Effector memory CD4-positive, alpha-beta T cell (primary cell): Measurements from ENCODE around the gene FBL.

ENCODE experiments used
- DNase-seq, 3 donors: peaks; one replicate each; pipeline ENCODE4 v3.0.0-alpha.2; 2020
- H3K27ac ChIP-seq: 2 replicates; pipeline ENCODE4 v1.7.0; 2013; ENCODE audit warnings: mild to moderate bottlenecking, low read length, moderate library complexity; ENCODE audit not compliant: insufficient read depth, poor library complexity, severe bottlenecking
- H3K27me3 ChIP-seq: replicated peaks from 2 replicates; pipeline ENCODE4 v1.7.0; 2013; ENCODE audit warnings: mild to moderate bottlenecking, low read length; ENCODE audit not compliant: insufficient read depth, control insufficient read depth, poor library complexity, severe bottlenecking
- H3K36me3 ChIP-seq: 2 replicates; pipeline ENCODE4 v1.7.0; 2013; ENCODE audit warnings: mild to moderate bottlenecking, low read length, moderate library complexity; ENCODE audit not compliant: control insufficient read depth, insufficient read depth
- H3K4me1 ChIP-seq: 2 replicates; pipeline ENCODE4 v1.7.0; 2013; ENCODE audit warnings: low read length, mild to moderate bottlenecking; ENCODE audit not compliant: control insufficient read depth, insufficient read depth, poor library complexity, severe bottlenecking
- H3K4me3 ChIP-seq: 2 replicates; pipeline ENCODE4 v1.7.0; 2013; ENCODE audit warnings: low read length, low read depth, mild to moderate bottlenecking; ENCODE audit not compliant: insufficient read depth, poor library complexity, severe bottlenecking
- H3K9me3 ChIP-seq: 2 replicates; pipeline ENCODE4 v1.7.0; 2013; ENCODE audit warnings: mild to moderate bottlenecking, low read length, moderate library complexity; ENCODE audit not compliant: control insufficient read depth

FBL gene

DNA sequence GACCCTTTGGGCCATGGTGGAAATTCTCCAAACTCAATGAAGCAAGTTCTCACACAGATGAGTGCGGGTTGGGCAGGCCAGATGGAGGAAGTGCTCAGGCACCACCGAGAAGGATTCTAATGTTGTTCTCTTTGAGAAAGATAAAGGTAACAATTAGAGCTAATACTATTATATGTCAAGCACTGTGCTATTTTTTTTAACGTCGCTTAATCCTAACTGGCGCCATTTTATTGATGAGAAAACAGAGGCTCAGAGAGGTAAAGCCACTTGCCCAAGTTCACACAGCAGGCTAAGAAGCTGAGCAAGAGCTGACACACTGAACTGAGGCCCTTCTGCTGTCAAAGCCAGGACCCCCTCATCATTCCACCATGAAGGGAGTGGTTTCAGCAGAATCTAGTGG is 1.0 kb downstream of the FBL start:
- Histone ChIP-seq H3K27me3 (no peaks in the 10 kb centered on the region), H3K27ac (peak overlapping the region; percentile 87), H3K4me3 (peak overlapping the region; percentile 59), H3K4me1 (peaks cover 28% of the 10 kb centered on the region), H3K36me3 (no peaks in the 10 kb centered on the region), H3K9me3 (no peaks in the 10 kb centered on the region)
- no peak for DNase-seq

DNA sequence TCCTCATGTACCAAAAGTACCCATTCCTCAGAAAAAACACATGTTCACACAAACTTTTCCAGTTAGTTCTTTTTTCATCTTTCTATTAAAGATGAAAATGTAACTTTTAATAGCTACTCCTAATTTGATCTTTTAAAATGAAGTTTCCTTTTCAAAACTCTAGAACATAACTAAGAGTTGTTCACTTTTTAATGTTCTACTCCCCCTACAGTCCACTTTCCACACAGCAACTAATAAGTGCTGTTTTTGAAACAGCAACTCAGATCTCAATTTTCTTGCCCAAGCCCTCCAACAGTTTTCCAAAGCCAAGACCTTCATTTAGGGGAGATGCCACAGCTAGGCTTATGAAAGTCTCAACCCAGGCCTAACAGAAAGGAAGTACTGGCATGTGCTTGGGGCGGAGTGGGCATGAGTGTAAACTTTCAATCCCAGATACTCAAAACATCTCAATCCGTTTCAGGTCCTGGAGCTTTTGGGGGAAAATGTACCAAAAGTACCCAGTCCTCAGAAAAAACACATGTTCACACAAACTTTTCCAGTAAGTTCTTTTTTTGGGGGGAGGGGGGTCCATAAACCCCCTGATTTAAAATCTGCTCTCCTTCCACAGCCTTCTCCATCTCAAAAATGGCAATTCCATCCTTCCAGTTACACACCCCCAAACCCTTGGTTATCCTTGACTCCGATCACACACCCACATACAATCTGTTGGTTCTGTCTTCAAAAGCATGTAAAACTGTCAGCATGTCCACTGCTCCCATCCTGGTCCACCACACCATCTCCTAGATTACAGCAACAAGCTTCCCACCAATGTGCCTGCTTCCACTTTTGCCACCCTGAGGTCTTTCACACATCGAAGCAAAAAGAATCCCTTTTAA is 2.0 kb downstream of the FBL start:
- no peaks in the 10 kb centered on the region for H3K9me3 ChIP-seq
- no peak overlapping the region for H3K4me3 ChIP-seq
- DNase-seq, result no peak
- peaks cover 28% of the 10 kb centered on the region for H3K4me1 ChIP-seq
- H3K36me3 ChIP-seq, result peaks cover 7% of the 10 kb centered on the region
- no peaks in the 10 kb centered on the region for H3K27me3 ChIP-seq
- H3K27ac ChIP-seq, result no peak overlapping the region

DNA sequence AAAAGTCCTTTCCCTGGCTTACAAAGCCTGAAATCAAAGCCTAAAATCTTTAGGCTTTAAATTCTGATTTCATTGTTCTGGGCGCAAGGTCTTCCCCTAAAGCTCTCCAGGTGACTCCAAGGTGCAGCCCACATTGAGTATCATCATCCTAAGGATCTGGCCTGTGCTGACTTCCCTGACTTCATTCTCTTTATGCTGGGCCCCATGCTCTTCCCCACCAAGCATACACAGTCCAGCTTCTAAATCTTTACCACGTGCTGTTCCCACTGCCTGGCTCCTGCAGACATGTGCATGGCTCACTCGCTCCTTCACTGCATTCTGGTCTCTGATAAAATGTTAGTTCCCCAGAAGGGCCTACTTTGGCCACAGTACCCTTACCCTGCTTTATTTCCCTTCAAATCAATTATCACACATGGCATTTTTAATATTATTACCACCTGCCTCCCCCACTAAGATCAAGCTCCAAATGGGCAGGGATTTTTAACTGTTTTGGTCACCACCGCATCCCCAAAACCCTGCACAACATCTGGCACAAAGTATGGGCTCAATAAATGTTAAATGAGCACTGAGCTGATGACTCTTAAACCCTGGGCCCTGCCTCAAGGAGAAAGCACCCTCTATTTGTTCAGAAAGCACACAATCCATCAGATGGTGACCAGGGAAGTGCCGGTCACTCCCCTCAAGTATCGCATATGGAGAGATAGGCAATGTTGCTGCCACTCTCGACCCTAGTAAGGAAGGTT is 3.3 kb downstream of the FBL start:
- Histone ChIP-seq H3K4me3 (no peak overlapping the region), H3K9me3 (no peaks in the 10 kb centered on the region), H3K36me3 (peaks cover 19% of the 10 kb centered on the region), H3K4me1 (peaks cover 28% of the 10 kb centered on the region), H3K27me3 (no peaks in the 10 kb centered on the region), H3K27ac (no peak overlapping the region)
- DNase-seq, result no peak

DNA sequence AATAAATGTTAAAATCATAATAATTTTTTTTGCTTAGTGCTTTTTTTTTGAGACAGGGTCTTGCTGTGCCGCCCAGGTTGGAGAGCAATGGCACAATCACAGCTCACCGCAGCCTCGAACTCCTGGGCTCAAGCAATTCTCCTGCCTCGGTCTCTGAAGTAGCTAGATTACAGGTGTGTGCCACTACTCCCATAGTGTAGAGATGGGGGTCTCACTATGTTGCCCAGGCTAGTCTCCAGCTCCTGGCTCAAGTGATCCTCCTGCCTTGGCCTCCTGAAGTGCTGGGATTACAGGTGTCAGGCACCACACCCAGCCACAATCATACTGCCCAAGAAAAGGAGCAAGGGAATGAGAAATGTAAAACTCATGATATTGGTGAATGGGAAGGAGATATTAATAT is 5.1 kb downstream of the FBL start:
- Histone ChIP-seq H3K4me1 (peaks cover 22% of the 10 kb centered on the region), H3K27me3 (no peaks in the 10 kb centered on the region), H3K36me3 (peaks cover 36% of the 10 kb centered on the region), H3K27ac (no peak overlapping the region), H3K9me3 (no peaks in the 10 kb centered on the region), H3K4me3 (no peak overlapping the region)
- DNase-seq, result no peak

DNA sequence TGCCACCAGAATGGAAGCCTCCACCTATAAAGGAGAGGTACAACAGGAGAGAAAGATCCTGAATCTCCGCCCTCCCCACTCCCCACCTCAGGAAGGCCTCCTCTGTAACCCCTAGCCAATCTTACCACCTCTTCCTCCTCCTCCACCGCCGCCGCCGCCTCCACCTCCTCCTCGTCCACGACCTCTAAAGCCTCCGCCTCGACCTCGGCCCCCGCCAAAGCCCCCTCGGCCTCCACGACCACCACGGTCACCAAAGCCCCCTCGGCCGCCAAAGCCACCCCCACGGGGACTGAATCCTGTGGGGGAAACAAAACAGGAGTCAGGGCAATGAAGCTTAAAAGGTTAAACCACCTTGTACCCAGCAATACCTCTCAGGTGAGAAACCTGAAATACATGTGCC is 5.7 kb downstream of the FBL start:
- Histone ChIP-seq H3K4me3 (no peak overlapping the region), H3K36me3 (peaks cover 37% of the 10 kb centered on the region), H3K9me3 (no peaks in the 10 kb centered on the region), H3K27ac (no peak overlapping the region), H3K27me3 (no peaks in the 10 kb centered on the region), H3K4me1 (peaks cover 18% of the 10 kb centered on the region)
- no peak for DNase-seq

DNA sequence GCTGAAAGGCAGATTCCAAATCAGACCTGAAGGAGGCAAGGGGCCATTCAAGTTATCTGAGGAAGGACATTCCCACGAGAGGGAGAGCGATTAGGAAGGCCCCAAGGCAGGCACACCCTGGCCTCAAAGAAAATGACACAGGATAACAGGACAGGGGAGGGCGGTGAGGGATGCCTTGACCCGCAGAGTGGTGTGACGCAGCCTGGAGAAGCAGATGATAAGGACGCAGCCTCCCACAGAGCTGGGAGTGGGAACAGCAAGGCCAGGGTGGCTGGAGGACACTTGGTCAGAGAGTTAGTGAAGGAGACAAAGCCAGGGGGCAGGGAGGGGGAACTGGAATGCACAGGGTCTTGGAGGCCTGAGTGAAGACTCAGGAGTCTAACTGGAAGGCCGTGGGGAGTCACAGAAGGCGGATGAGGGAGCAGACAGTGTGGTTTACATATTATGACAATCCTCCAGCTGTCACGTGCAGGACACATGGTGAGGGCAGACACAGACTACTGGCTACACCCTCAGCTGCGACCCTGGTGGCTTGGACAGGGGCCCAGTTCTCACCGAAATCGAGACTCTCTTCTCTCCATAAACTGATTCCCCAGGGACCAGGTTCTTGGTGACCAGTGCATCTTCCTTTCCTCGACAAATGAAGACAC is 6.4 kb downstream of the FBL start:
- Histone ChIP-seq H3K27ac (no peak overlapping the region), H3K27me3 (no peaks in the 10 kb centered on the region), H3K4me3 (no peak overlapping the region), H3K9me3 (no peaks in the 10 kb centered on the region), H3K36me3 (peaks cover 38% of the 10 kb centered on the region), H3K4me1 (peaks cover 11% of the 10 kb centered on the region)
- DNase-seq, result no peak

DNA sequence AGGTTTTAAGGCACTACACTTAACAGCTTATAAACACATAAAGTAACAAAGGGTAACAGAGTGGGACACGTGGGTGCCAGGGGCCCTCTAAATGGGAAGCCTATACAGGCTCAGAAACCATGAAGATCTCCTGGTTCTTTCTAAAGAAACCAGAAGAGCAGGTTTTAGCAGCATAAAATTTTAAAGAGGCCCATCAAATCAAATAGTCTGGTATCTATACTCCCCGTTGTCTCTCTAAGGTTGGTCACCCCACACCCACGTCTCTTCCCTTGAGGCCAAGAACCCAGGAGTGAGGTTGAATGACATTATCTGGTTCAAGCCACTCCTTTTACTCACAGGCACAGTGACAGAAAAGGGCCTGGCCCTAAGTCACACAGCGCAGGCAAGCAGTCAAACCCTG is 7.6 kb downstream of the FBL start:
- DNase-seq, result no peak
- Histone ChIP-seq H3K36me3 (peaks cover 44% of the 10 kb centered on the region), H3K4me1 (peaks cover 5% of the 10 kb centered on the region), H3K9me3 (no peaks in the 10 kb centered on the region), H3K27me3 (no peaks in the 10 kb centered on the region), H3K4me3 (no peak overlapping the region), H3K27ac (no peak overlapping the region)

DNA sequence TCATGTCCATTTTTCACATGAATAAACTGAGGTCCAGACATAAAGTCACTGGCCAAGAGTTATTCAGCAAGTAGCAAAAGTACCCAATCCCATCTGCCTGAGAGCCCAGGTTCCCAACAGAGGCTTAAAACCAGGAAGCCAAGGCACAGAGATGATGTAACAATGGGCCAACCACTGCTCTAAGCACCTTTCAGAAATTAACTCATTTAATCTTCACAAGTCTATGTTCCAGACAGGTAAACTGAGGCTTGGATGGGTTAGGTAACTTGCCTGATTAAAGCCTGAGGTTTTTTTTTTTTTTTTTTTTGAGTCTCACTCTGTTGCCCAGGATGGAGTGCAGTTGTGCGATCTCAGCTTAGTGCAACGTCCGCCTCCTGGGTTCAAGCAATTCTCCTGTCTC is 8.2 kb downstream of the FBL start:
- no peaks in the 10 kb centered on the region for H3K27me3 ChIP-seq
- peaks cover 10% of the 10 kb centered on the region for H3K4me1 ChIP-seq
- no peak overlapping the region for H3K27ac ChIP-seq
- H3K4me3 ChIP-seq, result no peak overlapping the region
- no peaks in the 10 kb centered on the region for H3K9me3 ChIP-seq
- DNase-seq, result no peak
- H3K36me3 ChIP-seq, result peaks cover 44% of the 10 kb centered on the region

DNA sequence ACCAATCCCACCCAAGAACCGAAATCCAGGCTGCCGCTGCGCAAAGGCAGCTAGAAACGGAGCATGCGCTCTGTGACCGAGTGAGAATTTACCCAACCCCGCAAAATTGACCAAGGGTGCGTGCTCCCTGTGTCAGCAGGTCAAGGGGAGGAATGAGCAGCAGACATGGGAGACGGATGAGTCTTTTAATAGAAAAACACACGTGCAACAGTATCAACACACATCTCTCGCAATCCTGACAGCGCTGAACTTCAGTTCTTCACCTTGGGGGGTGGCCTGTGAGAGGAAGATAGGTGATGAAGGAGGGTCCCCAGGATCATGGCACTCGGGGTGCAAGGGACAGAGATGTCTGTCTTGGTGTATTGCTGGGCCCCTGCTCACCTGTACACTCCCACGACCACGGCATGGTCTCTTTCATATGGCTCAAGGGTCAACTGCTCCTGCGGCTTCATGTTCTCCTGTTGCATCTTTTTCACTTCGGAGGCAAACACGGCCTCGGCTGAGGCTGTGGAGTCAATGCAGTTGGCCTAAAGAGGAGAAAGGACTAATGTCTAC is 11.8 kb downstream of the FBL start:
- Histone ChIP-seq H3K4me1 (peaks cover 18% of the 10 kb centered on the region), H3K9me3 (no peaks in the 10 kb centered on the region), H3K36me3 (peaks cover 54% of the 10 kb centered on the region), H3K4me3 (no peak overlapping the region), H3K27me3 (no peaks in the 10 kb centered on the region), H3K27ac (peak overlapping the region; percentile 99)
- DNase-seq, result no peak
